Measurements from ENCODE around the gene ZNF526.
A peak's percentile ranks its signal among the peaks of the same experiment; 100 is the strongest.

Gene ZNF526

GRCh38 chr19:42242512-42243409, 22.6 kb downstream of the ZNF526 start, which contains the start of gene GSK3A:
Gene GSK3A (minus strand): TSS chr19:42242602. CDS start chr19:42242465, 137 bp downstream.
- Mint-ChIP-seq H3K4me1 (peaks cover 34 to 54% of the 10 kb centered on the region in 2 donors), H3K4me3 (peak within 1 kb of the TSS; percentile 87 to 89), H3K9me3 (no peaks in the 10 kb centered on the region), H3K36me3 (peaks cover 17 to 34% of the 10 kb centered on the region in 2 donors), H3K27me3 (no peaks in the 10 kb centered on the region), H3K27ac (peak within 1 kb of the TSS; percentile 94)
- peak; percentile 96 for DNase-seq
- ATAC-seq (replicated peaks): peak; percentile 78 to 79

- no peaks in the 10 kb centered on the region for H3K27me3 Mint-ChIP-seq
Measured at GRCh38 chr19:42244347-42245220, 24.5 kb downstream of the ZNF526 start.

DNA sequence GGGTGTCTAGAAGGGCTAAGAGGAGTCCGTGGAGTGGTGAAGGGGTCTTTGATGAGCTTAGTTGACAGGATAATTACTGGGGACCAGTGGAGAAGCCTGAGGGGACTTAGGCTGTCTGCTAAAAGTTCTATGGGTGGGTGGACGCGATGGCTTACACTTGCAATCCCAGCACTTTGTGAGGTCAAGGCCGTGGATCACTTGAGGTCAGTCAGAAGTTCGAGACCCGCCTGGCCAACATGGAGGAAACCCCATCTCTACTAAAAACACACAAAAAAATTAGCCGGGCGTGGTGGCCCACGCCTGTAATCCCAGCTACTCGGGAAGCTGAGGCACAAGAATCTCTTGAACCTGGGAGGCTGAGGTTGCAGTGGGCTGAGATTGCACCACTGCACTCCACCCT, 25.1 kb downstream of the ZNF526 start:
- ATAC-seq (replicated peaks): no peak
- peak overlapping the region; percentile 84 to 85 for H3K4me3 Mint-ChIP-seq
- no peak for DNase-seq
- H3K4me1 Mint-ChIP-seq: peaks cover 25 to 49% of the 10 kb centered on the region in 2 donors
- H3K9me3 Mint-ChIP-seq: no peaks in the 10 kb centered on the region
- H3K27me3 Mint-ChIP-seq: no peaks in the 10 kb centered on the region
- H3K27ac Mint-ChIP-seq: peak overlapping the region; percentile 94
- H3K36me3 Mint-ChIP-seq: peaks cover 20 to 27% of the 10 kb centered on the region in 2 donors

More at GRCh38 chr19:42244347-42245220, 24.5 kb downstream of the ZNF526 start:
- Mint-ChIP-seq H3K36me3 (peaks cover 23 to 33% of the 10 kb centered on the region in 2 donors), H3K9me3 (no peaks in the 10 kb centered on the region), H3K4me1 (peaks cover 31 to 55% of the 10 kb centered on the region in 2 donors), H3K27ac (peak overlapping the region; percentile 94), H3K4me3 (peak overlapping the region; percentile 84 to 85)
- ATAC-seq (replicated peaks): peak; percentile 50 to 53
- DNase-seq: peak; percentile 90

DNA sequence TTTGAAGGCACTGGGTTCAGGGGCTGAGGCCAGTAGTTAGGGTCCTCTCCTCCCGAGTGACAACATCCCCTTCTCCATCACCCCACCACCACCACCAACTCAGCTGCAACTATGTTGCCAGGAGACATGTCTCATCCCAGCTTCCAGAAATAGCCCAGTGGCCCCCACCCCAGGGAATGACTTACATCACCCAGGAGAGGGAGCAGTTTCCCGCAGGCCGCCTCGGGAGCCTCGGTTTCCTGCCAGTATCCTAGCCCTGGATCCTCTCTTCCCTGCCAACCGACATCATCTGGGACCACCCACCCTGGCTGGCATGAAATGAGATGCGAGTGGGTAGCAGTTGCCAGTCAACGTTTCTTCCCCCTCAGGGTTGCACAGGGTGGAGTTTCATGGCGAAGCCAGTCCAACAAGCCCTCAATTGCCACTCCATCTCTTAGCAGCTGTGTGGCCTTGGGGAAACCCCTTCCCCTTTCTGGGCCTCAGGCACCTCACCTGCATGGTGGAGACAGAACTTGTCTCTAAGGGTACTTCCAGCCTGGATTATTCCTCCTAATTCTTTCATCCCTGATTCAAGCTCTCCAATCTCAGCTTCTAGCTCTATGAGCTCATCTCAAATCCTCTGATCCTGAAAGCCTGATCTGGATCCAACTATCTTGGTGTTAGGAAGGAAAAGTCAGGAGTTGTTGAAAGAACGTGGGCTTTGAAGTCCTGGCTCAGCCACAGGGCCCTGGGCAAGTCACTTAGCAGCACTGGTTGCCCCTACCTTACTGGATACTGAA, 26.2 kb downstream of the ZNF526 start:
- Mint-ChIP-seq H3K27ac (no peak overlapping the region), H3K9me3 (no peaks in the 10 kb centered on the region), H3K4me3 (no peak overlapping the region), H3K27me3 (no peaks in the 10 kb centered on the region), H3K4me1 (peaks cover 25 to 55% of the 10 kb centered on the region in 2 donors), H3K36me3 (peaks cover 20 to 24% of the 10 kb centered on the region in 2 donors)
- ATAC-seq (replicated peaks): no peak
- no peak for DNase-seq

DNA sequence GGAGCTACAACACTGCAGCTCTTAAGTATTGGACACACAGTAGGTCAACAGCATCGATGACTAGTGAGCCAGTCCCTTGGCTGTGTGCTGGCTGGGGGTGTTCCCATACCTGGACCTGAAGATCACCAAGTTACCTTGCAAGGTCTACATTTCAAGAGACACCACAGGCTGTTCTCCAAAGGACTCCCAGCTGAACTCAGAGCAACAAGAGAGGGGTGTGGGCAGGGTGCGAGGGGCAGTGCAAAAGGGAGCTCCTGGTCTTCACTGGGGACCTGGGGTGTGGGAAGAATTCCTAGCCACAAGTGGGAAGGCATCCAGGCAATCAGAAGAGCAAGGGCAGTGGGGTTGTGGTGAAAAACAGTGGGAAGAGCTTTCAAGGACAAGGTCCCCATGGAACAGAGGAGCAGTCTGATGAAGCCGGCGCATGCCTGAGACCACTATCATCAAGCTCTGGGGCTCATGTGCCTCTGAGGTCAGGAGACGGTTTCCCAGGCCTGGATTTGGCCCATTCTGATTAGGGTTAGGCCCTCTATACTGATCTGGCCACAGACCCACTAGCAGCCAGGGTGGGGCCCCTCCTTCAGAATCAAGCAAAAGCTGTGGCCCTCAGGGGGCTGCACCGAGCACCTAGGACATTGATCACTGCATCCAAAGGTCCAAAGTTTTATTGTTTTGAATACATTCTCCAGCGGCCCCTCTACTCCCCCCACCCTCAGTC, 27.0 kb downstream of the ZNF526 start:
- H3K4me3 Mint-ChIP-seq: no peak overlapping the region

DNA sequence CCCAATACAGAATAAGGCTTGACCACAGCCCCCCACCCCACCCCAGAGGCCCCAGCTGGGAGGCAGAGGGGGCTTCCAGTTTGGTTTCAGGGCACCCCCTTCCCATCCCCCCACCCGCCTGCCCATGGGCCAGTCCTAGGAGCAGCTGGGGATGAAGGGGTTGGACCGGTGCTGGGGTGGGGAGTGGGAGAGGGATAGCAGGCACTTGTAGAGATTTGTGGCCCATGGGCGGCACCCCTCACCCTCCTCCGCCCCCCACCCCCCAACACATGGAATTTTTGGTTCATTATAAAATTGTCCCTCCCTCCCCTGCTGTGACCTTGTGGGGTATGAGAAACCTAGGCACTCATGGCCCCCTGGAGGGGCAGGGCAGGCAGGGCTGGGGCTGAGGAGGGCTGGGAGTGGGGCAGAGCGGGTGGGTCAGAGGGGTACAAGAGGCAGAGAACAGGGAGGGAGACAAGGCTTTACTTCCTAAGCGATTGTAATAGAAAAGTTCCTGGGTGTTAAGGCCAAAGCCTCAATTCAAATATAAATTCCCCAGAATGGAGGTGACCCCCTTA, 27.6 kb downstream of the ZNF526 start:
- Mint-ChIP-seq H3K4me3 (no peak overlapping the region), H3K27me3 (no peaks in the 10 kb centered on the region), H3K4me1 (peaks cover 37 to 69% of the 10 kb centered on the region in 2 donors), H3K36me3 (peaks cover 21 to 32% of the 10 kb centered on the region in 2 donors), H3K27ac (no peak overlapping the region), H3K9me3 (no peaks in the 10 kb centered on the region)
- DNase-seq (no peak), ATAC-seq (replicated peaks) (no peak)

More for the DNA sequence above, 27.0 kb downstream of the ZNF526 start:
- no peak overlapping the region for H3K27ac Mint-ChIP-seq
- ATAC-seq (replicated peaks) (no peak), DNase-seq (no peak)
- H3K4me1 Mint-ChIP-seq: peaks cover 31 to 62% of the 10 kb centered on the region in 2 donors
- H3K36me3 Mint-ChIP-seq: peaks cover 20 to 30% of the 10 kb centered on the region in 2 donors
- H3K9me3 Mint-ChIP-seq: no peaks in the 10 kb centered on the region
- no peaks in the 10 kb centered on the region for H3K27me3 Mint-ChIP-seq

- H3K27ac Mint-ChIP-seq: peak overlapping the region; percentile 31
- H3K9me3 Mint-ChIP-seq: no peaks in the 10 kb centered on the region
- H3K4me3 Mint-ChIP-seq: no peak overlapping the region
- no peak for DNase-seq
- H3K27me3 Mint-ChIP-seq: no peaks in the 10 kb centered on the region
- peaks cover 43 to 70% of the 10 kb centered on the region in 2 donors for H3K4me1 Mint-ChIP-seq
- peaks cover 27 to 34% of the 10 kb centered on the region in 2 donors for H3K36me3 Mint-ChIP-seq
- ATAC-seq (replicated peaks): no peak
Measured at GRCh38 chr19:42248270-42249148, 28.4 kb downstream of the ZNF526 start.

- peaks cover 42 to 70% of the 10 kb centered on the region in 2 donors for H3K4me1 Mint-ChIP-seq
Measured at GRCh38 chr19:42249149-42249750, 29.1 kb downstream of the ZNF526 start.

GRCh38 chr19:42249769-42250168, 29.7 kb downstream of the ZNF526 start:
- no peak for DNase-seq
- no peak for ATAC-seq (replicated peaks)
- Mint-ChIP-seq H3K4me1 (peaks cover 40 to 64% of the 10 kb centered on the region in 2 donors), H3K27ac (peak overlapping the region; percentile 9), H3K27me3 (no peaks in the 10 kb centered on the region), H3K36me3 (peaks cover 27 to 33% of the 10 kb centered on the region in 2 donors), H3K4me3 (no peak overlapping the region), H3K9me3 (no peaks in the 10 kb centered on the region)

More at GRCh38 chr19:42249149-42249750, 29.1 kb downstream of the ZNF526 start:
- DNase-seq: no peak
- no peak for ATAC-seq (replicated peaks)
- Mint-ChIP-seq H3K27ac (peak overlapping the region; percentile 31), H3K9me3 (no peaks in the 10 kb centered on the region), H3K36me3 (peaks cover 27 to 34% of the 10 kb centered on the region in 2 donors), H3K27me3 (no peaks in the 10 kb centered on the region), H3K4me3 (no peak overlapping the region)

- DNase-seq (no peak), ATAC-seq (replicated peaks) (no peak)
- Mint-ChIP-seq H3K9me3 (no peaks in the 10 kb centered on the region), H3K4me3 (no peak overlapping the region), H3K27ac (peak overlapping the region; percentile 75), H3K27me3 (no peaks in the 10 kb centered on the region), H3K36me3 (peaks cover 25 to 30% of the 10 kb centered on the region in 2 donors), H3K4me1 (peaks cover 36 to 60% of the 10 kb centered on the region in 2 donors)
Measured at GRCh38 chr19:42250183-42250665, 30.1 kb downstream of the ZNF526 start.

GRCh38 chr19:42250666-42251531, 30.8 kb downstream of the ZNF526 start:
- peaks cover 25 to 30% of the 10 kb centered on the region in 2 donors for H3K36me3 Mint-ChIP-seq
- H3K4me3 Mint-ChIP-seq: peak overlapping the region in 1 of 2 donors; percentile 16
- H3K4me1 Mint-ChIP-seq: peaks cover 35 to 58% of the 10 kb centered on the region in 2 donors
- H3K9me3 Mint-ChIP-seq: no peaks in the 10 kb centered on the region
- DNase-seq: no peak
- H3K27ac Mint-ChIP-seq: peak overlapping the region; percentile 75
- H3K27me3 Mint-ChIP-seq: no peaks in the 10 kb centered on the region
- ATAC-seq (replicated peaks): no peak
